SK-N-SH treated with all-trans-retinoic acid at 6 μM for 48 hours (cell line): ENCODE data around the gene FAM163A.

Source experiments
- ATAC-seq: fragments of 200-7000 bp; cut with Tn5 transposase; 3 replicates; pipeline ENCODE4 v1.9.1; 2020; ENCODE audit warnings: mild to moderate bottlenecking, moderate library complexity
- ARNTL ChIP-seq: fragments of 450-650 bp; formaldehyde crosslinking; IDR thresholded peaks from 2 replicates; pipeline ENCODE4 v1.5.0; 2020; ENCODE audit warnings: low read depth, mild to moderate bottlenecking, moderate library complexity, borderline replicate concordance
- BACH2 ChIP-seq: fragments of 250-450 bp; sonication (Bioruptor Pico); IDR thresholded peaks from 2 replicates; pipeline ENCODE4 v1.9.0; 2021; ENCODE audit warnings: mild to moderate bottlenecking, borderline replicate concordance
- CSDC2 ChIP-seq: fragments of 250-450 bp; sonication (Bioruptor Pico); IDR thresholded peaks from 2 replicates; pipeline ENCODE4 v1.5.0; 2020; ENCODE audit warnings: mild to moderate bottlenecking, moderate library complexity
- ESRRG ChIP-seq: fragments of 250-450 bp; sonication (Bioruptor Pico); IDR thresholded peaks from 2 replicates; pipeline ENCODE4 v1.6.1; 2021; ENCODE audit warnings: mild to moderate bottlenecking
- GLIS3 ChIP-seq: fragments of 250-450 bp; sonication (Bioruptor Pico); IDR thresholded peaks from 2 replicates; pipeline ENCODE4 v1.5.0; 2020; ENCODE audit warnings: mild to moderate bottlenecking, moderate library complexity
- ISL1 ChIP-seq: fragments of 250-450 bp; sonication (Bioruptor Pico); IDR thresholded peaks from 2 replicates; pipeline ENCODE4 v2.1.2; 2022; ENCODE audit warnings: mild to moderate bottlenecking, moderate library complexity
- OSR1 ChIP-seq: fragments of 250-450 bp; sonication (Bioruptor Pico); IDR thresholded peaks from 2 replicates; pipeline ENCODE4 v1.8.0; 2022; ENCODE audit warnings: moderate library complexity, mild to moderate bottlenecking, inconsistent platforms
- RARB ChIP-seq: fragments of 250-450 bp; sonication (Bioruptor Pico); IDR thresholded peaks from 2 replicates; pipeline ENCODE4 v1.8.0; 2021; ENCODE audit warnings: mild to moderate bottlenecking, moderate library complexity
- TCF4 ChIP-seq: fragments of 250-450 bp; sonication (Bioruptor Pico); IDR thresholded peaks from 2 replicates; pipeline ENCODE4 v1.8.0; 2021; ENCODE audit warnings: mild to moderate bottlenecking, moderate library complexity, borderline replicate concordance
- TOX ChIP-seq: fragments of 250-450 bp; sonication (Bioruptor Pico); IDR thresholded peaks from 2 replicates; pipeline ENCODE4 v1.8.0; 2021; ENCODE audit warnings: mild to moderate bottlenecking, moderate library complexity, borderline replicate concordance
- ZC3H10 ChIP-seq: fragments of 250-450 bp; sonication (Bioruptor Pico); IDR thresholded peaks from 2 replicates; pipeline ENCODE4 v1.5.1; 2021; ENCODE audit warnings: mild to moderate bottlenecking, moderate library complexity
- ZFP3 ChIP-seq: fragments of 250-450 bp; sonication (Bioruptor Pico); IDR thresholded peaks from 2 replicates; pipeline ENCODE4 v1.5.0; 2020; ENCODE audit warnings: mild to moderate bottlenecking, moderate library complexity
- ZFP30 ChIP-seq: fragments of 450-650 bp; formaldehyde crosslinking; IDR thresholded peaks from 2 replicates; pipeline ENCODE4 v1.5.0; 2022; ENCODE audit warnings: mild to moderate bottlenecking, moderate library complexity
- ZNF565 ChIP-seq: fragments of 450-650 bp; formaldehyde crosslinking; conservative IDR thresholded peaks from 2 replicates; pipeline ENCODE4 v1.5.0; 2020; ENCODE audit warnings: low read depth, mild to moderate bottlenecking, moderate library complexity
- ZNF70 ChIP-seq: fragments of 450-650 bp; formaldehyde crosslinking; IDR thresholded peaks from 2 replicates; pipeline ENCODE4 v1.5.0; 2020; ENCODE audit warnings: mild to moderate bottlenecking, moderate library complexity
- ZNF8 ChIP-seq: fragments of 450-650 bp; formaldehyde crosslinking; IDR thresholded peaks from 2 replicates; pipeline ENCODE4 v1.5.0; 2020; ENCODE audit warnings: mild to moderate bottlenecking, moderate library complexity
- TF ChIP-seq, protein P1 (sequence below): fragments of 250-450 bp; sonication (Bioruptor Pico); IDR thresholded peaks from 2 replicates; pipeline ENCODE4 v1.8.0; 2020; ENCODE audit warnings: mild to moderate bottlenecking, moderate library complexity, borderline replicate concordance
- TF ChIP-seq, protein P2 (sequence below): fragments of 250-450 bp; sonication (Bioruptor Pico); IDR thresholded peaks from 2 replicates; pipeline ENCODE4 v1.8.0; 2021; ENCODE audit warnings: low read depth, mild to moderate bottlenecking, moderate library complexity, borderline replicate concordance
- TF ChIP-seq, protein P3 (sequence below): fragments of 250-450 bp; sonication (Bioruptor Pico); IDR thresholded peaks from 2 replicates; pipeline ENCODE4 v1.5.1; 2021; ENCODE audit warnings: mild to moderate bottlenecking, moderate library complexity
- TF ChIP-seq, protein P4 (sequence below): fragments of 250-450 bp; sonication (Bioruptor Pico); IDR thresholded peaks from 2 replicates; pipeline ENCODE4 v1.5.0; 2020; ENCODE audit warnings: mild to moderate bottlenecking, moderate library complexity
- TF ChIP-seq, protein P5 (sequence below): fragments of 250-450 bp; sonication (Bioruptor Pico); IDR thresholded peaks from 2 replicates; pipeline ENCODE4 v1.5.1; 2020; ENCODE audit warnings: low read depth, mild to moderate bottlenecking, moderate library complexity

The FAM163A gene

DNA sequence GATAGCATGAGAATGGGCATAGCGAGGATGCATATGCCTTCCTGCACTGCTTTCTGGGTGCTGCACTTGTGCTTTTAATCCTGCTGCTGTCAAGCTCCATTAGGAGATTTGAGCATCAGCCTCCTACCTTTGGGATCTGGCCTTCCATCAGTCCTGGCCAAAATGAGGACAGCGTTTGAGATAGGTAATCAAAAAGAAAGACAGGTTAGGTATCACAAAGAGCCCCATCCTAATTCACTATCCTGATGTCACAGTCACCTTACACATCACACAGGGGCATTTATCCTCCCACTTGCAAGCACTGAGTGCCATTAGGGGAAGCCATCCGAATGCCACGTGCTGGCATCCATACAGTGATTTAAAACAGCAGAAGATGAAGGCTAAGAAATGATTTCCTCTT, 13.2 kb upstream of the FAM163A start (continued):
- TF ChIP-seq, protein P1, sequence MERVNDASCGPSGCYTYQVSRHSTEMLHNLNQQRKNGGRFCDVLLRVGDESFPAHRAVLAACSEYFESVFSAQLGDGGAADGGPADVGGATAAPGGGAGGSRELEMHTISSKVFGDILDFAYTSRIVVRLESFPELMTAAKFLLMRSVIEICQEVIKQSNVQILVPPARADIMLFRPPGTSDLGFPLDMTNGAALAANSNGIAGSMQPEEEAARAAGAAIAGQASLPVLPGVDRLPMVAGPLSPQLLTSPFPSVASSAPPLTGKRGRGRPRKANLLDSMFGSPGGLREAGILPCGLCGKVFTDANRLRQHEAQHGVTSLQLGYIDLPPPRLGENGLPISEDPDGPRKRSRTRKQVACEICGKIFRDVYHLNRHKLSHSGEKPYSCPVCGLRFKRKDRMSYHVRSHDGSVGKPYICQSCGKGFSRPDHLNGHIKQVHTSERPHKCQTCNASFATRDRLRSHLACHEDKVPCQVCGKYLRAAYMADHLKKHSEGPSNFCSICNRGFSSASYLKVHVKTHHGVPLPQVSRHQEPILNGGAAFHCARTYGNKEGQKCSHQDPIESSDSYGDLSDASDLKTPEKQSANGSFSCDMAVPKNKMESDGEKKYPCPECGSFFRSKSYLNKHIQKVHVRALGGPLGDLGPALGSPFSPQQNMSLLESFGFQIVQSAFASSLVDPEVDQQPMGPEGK (CRISPR knock-in tag) = no peak
- TF ChIP-seq ZC3H10 (CRISPR knock-in tag) = no peak
- no peak for TF ChIP-seq BACH2
- no peak for TF ChIP-seq ZFP3 (CRISPR knock-in tag)
- TF ChIP-seq ZFP30 (CRISPR knock-in tag) = no peak

DNA sequence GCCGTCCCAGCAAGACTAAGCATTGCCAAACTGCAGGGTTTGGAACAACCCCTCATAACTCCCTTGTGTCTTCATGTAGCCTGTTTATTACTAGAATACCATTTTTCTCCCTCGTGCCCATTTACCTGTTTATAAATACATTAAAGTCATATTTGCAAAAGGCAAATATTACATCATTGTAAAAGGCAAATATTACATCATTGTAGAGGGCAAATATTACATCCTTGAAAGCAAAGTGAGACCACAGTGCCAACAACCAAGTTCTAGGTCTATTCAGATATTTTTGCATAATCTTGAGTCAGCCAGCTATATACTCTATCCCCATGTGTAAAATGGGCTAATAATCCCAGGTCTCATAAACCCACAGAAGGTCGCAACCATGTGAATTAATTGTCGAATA, 11.4 kb upstream of the FAM163A start:
- no peak for ATAC-seq
- TF ChIP-seq BACH2 = no peak
- TF ChIP-seq ZNF565 (CRISPR knock-in tag) = no peak
- TF ChIP-seq ZFP3 (CRISPR knock-in tag) = no peak
- no peak for TF ChIP-seq CSDC2
- TF ChIP-seq, protein P2, sequence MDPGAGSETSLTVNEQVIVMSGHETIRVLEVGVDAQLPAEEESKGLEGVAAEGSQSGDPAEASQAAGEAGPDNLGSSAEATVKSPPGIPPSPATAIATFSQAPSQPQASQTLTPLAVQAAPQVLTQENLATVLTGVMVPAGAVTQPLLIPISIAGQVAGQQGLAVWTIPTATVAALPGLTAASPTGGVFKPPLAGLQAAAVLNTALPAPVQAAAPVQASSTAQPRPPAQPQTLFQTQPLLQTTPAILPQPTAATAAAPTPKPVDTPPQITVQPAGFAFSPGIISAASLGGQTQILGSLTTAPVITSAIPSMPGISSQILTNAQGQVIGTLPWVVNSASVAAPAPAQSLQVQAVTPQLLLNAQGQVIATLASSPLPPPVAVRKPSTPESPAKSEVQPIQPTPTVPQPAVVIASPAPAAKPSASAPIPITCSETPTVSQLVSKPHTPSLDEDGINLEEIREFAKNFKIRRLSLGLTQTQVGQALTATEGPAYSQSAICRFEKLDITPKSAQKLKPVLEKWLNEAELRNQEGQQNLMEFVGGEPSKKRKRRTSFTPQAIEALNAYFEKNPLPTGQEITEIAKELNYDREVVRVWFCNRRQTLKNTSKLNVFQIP (CRISPR knock-in tag) = no peak
- TF ChIP-seq ZNF8 = no peak
- TF ChIP-seq ESRRG (CRISPR knock-in tag) = no peak
- no peak for TF ChIP-seq GLIS3 (CRISPR knock-in tag)

DNA sequence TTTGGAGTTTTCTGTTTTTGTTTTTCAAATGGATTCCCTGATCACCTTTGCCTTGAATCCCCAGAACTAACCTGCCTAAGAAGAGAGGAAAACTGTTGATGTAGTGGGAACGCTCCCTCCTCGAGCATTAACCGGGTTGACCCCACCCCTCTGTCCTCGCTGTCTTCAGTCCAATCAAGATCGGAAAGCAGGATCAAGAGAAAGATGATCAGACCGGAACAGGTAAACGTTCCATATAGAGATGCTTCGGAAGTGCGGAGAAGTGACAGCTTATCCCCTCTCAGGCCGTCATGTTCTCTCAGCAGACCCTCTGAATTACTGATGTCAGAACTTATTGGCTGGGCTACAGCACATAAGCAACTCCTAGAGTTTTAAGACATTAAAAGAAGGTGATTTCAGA, 800 bp upstream of the FAM163A start:
- TF ChIP-seq, protein P2 (CRISPR knock-in tag) = no peak
- TF ChIP-seq, protein P3, sequence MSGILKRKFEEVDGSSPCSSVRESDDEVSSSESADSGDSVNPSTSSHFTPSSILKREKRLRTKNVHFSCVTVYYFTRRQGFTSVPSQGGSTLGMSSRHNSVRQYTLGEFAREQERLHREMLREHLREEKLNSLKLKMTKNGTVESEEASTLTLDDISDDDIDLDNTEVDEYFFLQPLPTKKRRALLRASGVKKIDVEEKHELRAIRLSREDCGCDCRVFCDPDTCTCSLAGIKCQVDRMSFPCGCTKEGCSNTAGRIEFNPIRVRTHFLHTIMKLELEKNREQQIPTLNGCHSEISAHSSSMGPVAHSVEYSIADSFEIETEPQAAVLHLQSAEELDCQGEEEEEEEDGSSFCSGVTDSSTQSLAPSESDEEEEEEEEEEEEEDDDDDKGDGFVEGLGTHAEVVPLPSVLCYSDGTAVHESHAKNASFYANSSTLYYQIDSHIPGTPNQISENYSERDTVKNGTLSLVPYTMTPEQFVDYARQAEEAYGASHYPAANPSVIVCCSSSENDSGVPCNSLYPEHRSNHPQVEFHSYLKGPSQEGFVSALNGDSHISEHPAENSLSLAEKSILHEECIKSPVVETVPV (CRISPR knock-in tag) = no peak
- TF ChIP-seq, protein P1 (CRISPR knock-in tag) = no peak
- TF ChIP-seq RARB (CRISPR knock-in tag) (no peak), ZNF70 (no peak), CSDC2 (no peak), GLIS3 (CRISPR knock-in tag) (no peak), ESRRG (CRISPR knock-in tag) (no peak), TCF4 (CRISPR knock-in tag) (no peak), ARNTL (no peak), ZNF565 (CRISPR knock-in tag) (no peak), TOX (no peak), OSR1 (CRISPR knock-in tag) (no peak), ISL1 (CRISPR knock-in tag) (no peak), ZC3H10 (CRISPR knock-in tag) (no peak), ZFP30 (CRISPR knock-in tag) (no peak)
- TF ChIP-seq, protein P4, sequence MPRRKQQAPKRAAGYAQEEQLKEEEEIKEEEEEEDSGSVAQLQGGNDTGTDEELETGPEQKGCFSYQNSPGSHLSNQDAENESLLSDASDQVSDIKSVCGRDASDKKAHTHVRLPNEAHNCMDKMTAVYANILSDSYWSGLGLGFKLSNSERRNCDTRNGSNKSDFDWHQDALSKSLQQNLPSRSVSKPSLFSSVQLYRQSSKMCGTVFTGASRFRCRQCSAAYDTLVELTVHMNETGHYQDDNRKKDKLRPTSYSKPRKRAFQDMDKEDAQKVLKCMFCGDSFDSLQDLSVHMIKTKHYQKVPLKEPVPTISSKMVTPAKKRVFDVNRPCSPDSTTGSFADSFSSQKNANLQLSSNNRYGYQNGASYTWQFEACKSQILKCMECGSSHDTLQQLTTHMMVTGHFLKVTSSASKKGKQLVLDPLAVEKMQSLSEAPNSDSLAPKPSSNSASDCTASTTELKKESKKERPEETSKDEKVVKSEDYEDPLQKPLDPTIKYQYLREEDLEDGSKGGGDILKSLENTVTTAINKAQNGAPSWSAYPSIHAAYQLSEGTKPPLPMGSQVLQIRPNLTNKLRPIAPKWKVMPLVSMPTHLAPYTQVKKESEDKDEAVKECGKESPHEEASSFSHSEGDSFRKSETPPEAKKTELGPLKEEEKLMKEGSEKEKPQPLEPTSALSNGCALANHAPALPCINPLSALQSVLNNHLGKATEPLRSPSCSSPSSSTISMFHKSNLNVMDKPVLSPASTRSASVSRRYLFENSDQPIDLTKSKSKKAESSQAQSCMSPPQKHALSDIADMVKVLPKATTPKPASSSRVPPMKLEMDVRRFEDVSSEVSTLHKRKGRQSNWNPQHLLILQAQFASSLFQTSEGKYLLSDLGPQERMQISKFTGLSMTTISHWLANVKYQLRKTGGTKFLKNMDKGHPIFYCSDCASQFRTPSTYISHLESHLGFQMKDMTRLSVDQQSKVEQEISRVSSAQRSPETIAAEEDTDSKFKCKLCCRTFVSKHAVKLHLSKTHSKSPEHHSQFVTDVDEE (CRISPR knock-in tag) = no peak
- TF ChIP-seq, protein P5, sequence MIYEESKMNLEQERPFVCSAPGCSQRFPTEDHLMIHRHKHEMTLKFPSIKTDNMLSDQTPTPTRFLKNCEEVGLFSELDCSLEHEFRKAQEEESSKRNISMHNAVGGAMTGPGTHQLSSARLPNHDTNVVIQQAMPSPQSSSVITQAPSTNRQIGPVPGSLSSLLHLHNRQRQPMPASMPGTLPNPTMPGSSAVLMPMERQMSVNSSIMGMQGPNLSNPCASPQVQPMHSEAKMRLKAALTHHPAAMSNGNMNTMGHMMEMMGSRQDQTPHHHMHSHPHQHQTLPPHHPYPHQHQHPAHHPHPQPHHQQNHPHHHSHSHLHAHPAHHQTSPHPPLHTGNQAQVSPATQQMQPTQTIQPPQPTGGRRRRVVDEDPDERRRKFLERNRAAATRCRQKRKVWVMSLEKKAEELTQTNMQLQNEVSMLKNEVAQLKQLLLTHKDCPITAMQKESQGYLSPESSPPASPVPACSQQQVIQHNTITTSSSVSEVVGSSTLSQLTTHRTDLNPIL (CRISPR knock-in tag) = no peak
- TF ChIP-seq, all 23 proteins: peak for 0
- no peak for ATAC-seq
